ENCODE data around the gene MORN2.

GRCh38 chr2:38835990-38836389, 39.8 kb upstream of the MORN2 start:
- no peak for TF ChIP-seq CTCF (IDR thresholded peaks at IDR 0.05)
- TF ChIP-seq POLR2A (IDR thresholded peaks at IDR 0.05): no peak
- no peak for TF ChIP-seq EP300 (IDR thresholded peaks at IDR 0.05)
